C4-2B (cell line): ENCODE data around the gene SYNDIG1.

Experiments used
- ZFX ChIP-seq: fragments of 450-650 bp; IDR thresholded peaks from 2 replicates; pipeline ENCODE4 v1.6.1; 2017
- TF ChIP-seq, protein P1 (sequence below): fragments of 450-650 bp; conservative IDR thresholded peaks from 2 replicates; pipeline ENCODE4 v1.5.1; 2017; ENCODE audit warnings: mild to moderate bottlenecking

DNA sequence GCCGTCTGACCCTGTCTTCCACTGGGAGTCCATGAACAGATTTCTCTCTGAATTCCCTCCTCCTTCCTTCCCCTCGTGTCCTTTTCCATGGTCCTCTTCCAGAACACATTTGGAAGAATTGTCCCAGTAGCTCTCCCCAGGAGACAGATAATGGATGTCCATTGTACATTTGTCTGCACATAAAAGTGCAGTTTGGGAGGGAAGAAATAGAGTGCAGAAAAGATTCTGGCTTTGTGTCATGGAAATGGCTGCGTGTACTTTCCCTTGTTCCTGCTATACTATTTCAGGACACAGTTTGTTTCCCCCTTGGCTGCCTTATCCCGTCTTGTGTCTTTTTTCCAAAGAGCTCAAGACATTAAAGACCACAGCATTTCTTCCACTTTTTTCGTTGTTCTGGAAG, 127.6 kb downstream of the SYNDIG1 start:
- TF ChIP-seq, protein P1, sequence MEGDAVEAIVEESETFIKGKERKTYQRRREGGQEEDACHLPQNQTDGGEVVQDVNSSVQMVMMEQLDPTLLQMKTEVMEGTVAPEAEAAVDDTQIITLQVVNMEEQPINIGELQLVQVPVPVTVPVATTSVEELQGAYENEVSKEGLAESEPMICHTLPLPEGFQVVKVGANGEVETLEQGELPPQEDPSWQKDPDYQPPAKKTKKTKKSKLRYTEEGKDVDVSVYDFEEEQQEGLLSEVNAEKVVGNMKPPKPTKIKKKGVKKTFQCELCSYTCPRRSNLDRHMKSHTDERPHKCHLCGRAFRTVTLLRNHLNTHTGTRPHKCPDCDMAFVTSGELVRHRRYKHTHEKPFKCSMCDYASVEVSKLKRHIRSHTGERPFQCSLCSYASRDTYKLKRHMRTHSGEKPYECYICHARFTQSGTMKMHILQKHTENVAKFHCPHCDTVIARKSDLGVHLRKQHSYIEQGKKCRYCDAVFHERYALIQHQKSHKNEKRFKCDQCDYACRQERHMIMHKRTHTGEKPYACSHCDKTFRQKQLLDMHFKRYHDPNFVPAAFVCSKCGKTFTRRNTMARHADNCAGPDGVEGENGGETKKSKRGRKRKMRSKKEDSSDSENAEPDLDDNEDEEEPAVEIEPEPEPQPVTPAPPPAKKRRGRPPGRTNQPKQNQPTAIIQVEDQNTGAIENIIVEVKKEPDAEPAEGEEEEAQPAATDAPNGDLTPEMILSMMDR: no peak
- TF ChIP-seq ZFX: no peak
